Daoy (cell line): Measurements from ENCODE around the gene PRKCI. TPM values are rescaled to one million over a fixed set of nuclear protein-coding genes. Genes with fewer than 3 reads are reported as not detected.
A peak's percentile ranks its signal among the peaks of the same experiment; 100 is the strongest.
"Not testable (repeated sequence)": the region's sequence is repeated elsewhere in the genome, so short reads cannot be mapped to it uniquely, and the experiment has no call there.

Experiments used
- DNase-seq: peaks from one replicate; pipeline ENCODE4 v3.0.0-alpha.2; 2015; ENCODE audit warnings: low read depth
- total RNA-seq: library from RNA; depleted of rRNA; stranded (reverse); fragments of >200 nt; shearing (Covaris generic); gene quantifications from 2 replicates; pipeline ENCODE4 v1.2.3, GENCODE V29; 2014

PRKCI gene
- total RNA-seq, 1 experiment from 2014 or later, result 38.5 TPM

DNA sequence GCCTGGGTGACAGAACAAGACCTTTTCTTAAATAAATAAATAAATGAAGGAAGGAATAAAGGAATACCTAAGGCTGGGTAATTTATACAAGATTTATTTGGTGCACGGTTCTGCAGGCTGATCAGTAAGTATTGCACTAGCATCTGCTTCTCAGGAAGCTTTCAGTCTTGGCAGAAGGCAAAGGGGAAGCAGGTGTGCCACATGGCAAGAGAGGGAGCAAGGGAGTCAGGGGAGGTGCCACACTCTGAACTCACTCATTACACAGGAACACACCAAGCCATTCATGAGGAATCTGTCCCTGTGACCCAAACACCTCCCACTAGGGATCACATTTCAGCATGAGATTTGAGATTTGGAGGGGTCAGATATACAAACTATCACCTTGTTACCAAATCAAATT lies 56.4 kb downstream of the PRKCI start:
- no peak for DNase-seq

DNA sequence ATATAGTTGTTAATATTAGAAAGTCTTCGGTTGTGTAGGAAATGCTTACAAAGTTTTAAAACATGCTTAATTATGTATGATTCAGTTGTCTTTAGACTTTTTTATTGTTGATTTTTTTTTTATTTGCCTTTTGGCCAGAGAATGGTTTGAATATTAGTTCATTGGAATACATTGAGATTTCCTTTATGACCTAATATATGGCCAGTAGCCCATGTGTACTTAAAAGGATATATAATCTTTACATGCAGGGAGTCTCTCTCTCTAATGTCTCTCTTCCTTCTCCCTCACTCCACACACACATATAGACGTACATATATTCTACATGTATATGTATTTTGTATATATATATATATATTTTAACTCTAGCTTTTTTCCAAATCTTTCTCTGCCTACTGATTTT lies 68.0 kb downstream of the PRKCI start:
- DNase-seq, result no peak

DNA sequence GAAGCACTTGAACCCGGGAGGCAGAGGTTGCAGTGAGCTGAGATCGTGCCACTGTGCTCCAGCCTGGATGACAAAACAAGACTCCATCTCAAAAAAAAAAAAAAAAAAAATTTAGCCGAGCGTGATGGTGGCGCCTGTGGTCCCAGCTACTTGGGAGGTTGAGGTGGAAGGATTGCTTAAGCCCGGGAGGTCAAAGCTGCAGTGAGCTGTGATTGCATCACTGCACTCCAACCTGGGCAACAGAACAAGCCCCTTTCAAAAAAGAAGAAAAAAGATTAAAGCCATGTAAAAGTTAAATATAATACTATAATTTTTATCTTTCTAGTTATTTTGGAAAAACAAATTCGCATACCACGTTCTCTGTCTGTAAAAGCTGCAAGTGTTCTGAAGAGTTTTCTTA lies 73.4 kb downstream of the PRKCI start:
- DNase-seq, result no peak

DNA sequence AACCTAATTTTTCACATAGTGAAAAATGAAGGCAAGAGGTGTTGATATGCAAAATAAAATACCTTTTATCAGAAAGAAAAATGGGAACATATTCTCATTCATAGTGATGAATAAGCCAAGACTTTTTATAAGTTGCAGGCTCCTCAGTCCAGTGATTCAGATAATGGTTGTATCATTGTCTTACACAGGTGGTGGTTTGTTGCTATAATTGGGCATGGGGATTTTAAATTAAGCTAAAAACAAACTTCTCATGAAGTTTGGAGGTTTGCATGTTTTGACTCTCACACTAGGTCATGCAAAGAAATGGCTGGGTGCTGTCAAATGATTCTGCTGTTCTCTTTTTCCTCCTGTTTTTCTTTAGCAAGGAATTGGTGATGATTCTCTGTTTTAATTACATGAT lies 74.5 kb downstream of the PRKCI start:
- DNase-seq, result no peak

DNA sequence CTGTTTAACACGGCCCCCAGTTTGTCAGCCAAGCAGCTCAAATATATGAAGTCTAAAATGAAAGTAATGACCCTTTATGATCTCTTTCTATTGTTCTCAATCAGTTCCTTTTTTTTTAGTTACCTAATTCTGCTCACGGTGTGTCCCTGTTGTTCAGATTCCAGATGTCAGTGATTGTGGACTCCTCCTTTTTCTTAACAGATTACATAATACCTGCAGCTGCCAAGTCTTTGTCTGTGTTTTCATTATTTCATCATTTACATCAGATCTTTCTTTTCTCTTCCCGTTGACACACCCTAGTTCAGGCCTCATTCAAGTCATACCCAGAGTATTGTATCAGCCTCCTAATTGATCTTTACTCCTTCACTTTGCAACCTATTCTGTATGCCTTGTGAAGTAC lies 79.2 kb downstream of the PRKCI start:
- DNase-seq, result no peak

DNA sequence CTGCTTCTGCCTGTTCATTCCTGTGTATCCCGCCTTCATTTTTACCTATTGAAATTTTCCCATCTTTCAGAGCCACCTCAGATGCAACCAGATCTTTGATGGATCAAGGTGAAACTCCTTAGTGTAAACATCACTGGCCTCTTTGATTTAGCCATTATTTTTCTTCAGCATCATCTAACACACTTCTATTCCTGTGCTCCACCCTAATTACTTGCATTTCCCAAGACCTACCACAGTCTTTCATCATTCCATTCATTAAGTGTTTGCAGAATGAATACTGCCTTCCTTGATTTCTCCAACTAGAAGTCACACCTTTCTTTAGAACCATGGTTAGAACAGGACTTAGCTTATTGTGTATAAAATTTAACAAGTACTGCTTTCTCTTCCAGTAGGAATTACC lies 79.8 kb downstream of the PRKCI start:
- DNase-seq, result no peak

DNA sequence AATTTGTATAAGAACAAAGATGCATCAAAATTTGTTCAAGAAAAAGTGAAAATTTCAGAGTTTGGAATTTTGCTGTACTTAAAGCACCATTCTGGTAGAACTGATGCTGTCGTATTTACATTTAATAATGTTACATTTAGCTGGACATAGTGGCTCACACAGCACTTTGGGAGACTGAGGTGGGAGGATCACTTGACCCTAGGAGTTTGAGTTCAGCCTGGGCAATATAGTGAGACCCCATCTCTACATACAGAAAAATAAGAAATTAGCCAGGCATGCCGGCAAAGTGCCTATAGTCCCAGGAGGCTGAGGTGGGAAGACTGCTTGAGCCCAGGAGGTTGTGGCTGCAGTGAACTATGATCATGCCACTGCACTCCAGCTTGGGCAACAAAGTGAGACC lies 83.8 kb downstream of the PRKCI start:
- DNase-seq, result no peak

DNA sequence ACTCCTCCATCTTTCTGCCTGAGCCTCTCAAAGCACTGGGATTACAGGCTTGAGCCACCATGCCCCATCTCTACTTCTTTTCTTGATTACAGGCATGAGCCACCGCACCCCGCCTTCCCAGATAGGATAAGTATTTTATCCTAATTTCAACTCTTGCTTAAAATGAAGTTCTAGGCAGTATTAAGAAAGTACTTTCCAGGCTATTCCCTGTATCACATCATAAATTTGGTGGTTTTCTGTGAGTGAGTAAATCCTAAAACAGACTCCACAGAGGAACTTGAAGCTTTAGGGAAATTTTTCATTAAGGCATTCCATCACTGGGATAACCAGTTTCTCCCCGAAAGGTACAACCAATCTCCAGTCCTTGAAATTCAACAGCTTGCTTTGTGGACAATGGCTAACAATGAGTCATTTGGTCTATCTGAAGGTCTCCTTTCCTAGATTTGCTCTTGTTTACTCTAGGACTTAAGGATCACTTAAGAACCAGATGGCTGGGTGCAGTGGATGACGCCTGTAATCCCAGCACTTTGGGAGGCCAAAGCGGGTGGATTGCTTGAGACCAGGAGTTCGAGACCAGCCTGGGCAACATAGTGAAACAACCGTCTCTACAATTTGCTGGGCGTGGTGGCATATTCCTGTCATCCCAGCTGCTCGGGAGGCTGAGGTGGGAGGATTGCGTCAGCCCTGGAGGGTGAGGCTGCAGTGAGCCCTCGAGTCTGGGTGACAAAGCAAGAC lies 85.6 kb downstream of the PRKCI start:
- peak; percentile 26 for DNase-seq

DNA sequence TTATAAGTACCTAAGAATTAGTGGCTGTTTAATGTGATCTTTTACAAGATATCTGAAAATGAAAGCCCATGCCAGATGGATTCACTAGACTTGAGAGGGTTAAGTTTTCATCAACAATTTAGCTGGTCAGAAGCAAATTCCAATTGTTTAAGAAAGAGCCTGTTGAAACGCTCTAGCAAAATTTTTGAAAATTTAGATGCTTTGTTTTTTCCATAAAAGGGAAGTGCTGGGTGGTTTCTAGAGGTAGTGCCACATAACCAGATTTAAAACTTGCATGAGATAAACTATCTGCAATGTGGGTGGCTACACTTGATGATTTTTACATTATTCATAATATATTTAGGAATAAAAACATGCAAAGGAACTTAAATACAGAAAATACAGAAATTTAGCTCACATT lies 86.8 kb downstream of the PRKCI start:
- no peak for DNase-seq

DNA sequence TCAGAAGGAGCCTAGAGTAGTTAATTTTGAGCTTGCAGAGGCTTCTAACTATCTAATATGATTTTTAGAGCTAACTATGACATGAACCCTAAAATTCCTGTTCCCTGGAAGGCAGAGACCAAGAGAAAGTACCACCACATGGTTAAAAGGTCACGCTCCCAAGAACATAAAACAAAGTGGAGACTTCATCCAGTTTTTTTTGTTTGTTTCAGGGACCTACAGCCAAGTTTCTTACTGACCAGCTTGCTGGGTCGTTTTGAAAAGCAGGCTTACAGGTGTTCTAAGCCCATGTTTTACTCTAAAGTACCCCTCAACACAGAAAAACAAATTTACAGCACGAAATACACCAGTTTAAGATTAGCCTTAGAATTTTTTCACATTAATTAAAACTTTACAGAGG lies 95.7 kb downstream of the PRKCI start:
- DNase-seq, result no peak

DNA sequence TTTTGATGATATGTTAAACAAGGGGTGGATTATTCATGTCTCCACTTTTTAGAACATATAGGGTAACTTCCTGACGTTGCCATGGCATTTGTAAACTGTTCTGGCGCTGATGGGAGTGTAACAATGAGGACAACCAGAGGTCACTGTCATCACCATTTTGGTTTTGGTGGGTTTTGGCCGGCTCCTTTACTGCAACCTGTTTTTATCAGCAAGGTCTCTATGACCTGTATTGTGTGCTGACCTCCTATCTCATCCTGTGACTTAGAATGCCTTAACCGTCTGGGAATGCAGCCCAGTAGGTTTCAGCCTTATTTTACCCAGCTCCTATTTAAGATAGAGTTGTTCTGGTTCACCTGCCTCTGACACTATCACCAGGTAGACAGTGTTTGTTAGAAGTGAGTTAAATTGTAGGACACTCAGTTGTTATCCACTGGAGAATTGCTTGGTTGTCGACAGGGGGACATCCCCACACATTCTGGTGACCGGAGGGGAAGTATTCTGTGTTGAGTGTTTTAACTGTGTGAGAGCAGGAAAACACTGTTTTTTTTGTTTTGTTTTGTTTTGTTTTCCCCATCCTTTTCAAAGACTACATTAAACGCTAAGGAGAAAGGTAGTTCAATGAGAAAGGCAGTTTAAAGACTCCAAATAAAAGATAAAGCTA lies 98.4 kb downstream of the PRKCI start:
- DNase-seq, result no peak

DNA sequence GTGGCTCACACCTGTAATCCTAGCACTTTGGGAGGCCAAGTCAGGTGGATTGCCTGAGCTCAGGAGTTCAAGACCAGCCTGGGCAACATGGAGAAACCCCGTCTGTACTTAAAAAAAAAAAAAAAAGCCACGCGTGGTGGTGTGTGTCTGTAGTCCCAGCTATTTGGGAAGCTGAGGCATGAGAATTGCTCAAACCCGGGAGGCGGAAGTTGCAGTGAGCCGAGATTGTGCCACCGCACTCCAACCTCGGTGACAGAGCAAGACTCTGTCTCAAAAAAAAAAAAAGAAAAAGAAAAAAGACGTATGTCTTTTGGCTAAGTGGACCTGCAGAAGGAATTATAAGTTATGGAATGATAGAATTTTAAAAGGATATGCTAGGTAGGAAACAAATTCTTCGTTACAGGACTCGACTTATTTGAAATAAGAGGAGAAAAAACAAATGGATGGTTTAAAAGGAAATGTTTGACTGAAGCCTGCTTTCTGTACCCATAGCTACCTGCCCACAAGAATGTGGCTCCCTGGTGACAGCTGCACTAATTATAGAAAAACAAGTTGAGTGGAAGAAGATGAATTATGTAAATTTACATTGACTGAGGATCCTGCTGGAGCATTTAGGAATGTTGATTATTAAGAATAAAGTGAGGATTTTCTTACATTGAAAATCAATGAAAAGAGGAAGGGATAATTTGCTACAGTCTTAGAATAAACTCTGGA lies 99.3 kb downstream of the PRKCI start:
- peak; percentile 42 for DNase-seq

DNA sequence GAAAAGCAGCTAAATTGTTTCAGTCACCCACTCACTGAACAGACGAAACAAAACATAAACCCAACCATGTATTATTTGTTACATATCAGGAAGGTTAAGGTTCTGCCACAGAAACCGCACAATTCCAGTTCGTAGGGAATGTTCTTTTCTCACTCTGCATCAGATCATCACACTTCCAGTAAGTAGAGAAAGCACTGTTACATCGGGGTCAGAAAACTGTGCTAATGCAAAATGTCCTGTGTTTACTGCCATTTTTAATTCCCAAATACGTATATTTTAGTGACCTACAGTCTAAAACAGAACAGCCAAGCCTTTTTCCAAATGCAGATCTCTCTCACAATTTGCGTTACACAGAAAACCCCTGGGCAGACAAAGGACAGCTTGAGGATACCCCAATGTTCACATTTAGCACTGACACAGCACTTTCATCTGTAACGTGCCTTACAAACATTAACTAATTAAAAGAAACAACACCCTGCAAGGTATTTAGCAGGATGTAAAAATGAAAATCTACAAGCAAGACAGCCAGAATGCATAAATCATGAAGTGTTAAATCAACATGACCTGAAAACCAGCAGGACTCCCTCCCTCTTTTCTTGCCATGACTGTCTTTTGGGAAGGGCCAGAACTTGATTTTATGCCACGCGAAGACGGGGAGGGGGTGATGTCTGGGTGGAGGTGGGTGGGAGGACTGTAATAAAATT lies 100.5 kb downstream of the PRKCI start:
- no peak for DNase-seq

DNA sequence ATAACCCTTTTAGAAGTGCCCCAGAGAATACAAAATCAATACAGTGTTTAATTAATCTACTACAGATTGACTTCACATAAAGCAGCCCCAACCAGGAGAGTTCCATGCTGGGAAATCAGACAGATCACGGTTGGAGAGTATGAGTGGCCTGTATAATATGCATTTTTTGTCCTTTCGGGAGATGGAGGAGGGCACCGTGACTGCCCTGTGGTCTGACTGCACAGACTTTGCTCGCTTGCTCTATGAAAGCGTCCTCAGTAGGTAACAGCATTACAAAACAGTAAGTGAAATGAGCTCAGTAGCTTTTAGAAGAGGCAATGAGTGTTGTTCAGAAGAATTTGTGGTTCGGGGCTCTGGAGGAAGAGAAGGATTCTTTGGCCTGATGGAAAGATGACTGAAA lies 101.1 kb downstream of the PRKCI start:
- no peak for DNase-seq

DNA sequence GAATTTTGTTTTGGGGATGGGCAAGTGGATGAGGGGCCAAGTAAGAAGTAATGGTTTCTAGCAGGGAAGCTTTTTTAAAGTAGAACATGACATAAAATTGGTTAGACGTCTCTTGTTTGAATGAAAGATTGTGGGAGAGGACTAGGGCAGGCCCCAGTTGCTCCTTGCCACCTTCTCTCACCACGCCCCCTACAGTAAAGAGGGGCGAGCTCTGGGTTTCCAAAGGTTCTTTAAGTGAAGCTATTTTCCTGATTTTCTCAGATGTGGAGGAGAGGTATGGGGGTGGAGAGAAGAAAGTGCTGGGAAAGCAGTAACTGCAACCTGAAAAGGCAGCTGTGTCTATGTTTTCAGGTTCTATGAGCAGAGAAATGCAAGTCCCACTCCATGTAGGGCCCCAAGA lies 102.7 kb downstream of the PRKCI start:
- DNase-seq, result no peak

DNA sequence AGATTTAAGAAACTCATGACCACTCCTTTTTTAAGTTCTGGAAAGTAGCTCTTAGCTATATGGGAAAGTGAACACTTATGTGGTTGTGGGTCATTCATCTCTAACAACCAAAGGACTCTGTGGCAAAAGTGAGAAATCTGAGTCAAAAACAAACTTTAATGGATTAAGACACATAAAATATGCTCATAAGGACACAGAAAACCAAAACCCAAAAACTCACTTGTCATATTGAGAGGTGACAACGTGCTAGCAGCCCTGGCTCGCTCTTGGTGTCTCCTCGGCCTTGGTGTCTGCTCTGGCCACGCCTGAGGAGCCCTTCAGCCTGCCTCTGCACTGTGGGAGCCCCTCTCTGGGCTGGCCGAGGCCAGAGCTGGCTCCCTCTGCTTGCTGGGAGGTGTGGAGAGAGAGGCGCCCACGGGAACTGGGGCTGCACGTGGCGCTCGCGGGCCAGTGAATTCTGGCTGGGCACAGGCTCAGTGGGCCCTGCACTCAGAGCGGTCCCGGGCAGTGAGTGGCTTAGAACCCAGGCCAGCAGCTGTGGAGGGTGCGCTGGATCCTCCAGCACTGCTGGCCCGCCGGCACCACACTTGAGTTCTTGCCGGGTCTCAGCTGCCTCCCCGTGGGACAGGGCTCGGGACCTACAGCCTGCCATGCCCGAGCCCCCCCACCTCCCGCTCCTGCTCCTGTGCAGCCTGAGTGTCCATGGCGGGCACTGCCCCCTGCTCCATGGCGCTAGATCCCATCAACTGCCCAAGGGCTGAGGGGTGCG lies 105.0 kb downstream of the PRKCI start:
- no peak for DNase-seq

DNA sequence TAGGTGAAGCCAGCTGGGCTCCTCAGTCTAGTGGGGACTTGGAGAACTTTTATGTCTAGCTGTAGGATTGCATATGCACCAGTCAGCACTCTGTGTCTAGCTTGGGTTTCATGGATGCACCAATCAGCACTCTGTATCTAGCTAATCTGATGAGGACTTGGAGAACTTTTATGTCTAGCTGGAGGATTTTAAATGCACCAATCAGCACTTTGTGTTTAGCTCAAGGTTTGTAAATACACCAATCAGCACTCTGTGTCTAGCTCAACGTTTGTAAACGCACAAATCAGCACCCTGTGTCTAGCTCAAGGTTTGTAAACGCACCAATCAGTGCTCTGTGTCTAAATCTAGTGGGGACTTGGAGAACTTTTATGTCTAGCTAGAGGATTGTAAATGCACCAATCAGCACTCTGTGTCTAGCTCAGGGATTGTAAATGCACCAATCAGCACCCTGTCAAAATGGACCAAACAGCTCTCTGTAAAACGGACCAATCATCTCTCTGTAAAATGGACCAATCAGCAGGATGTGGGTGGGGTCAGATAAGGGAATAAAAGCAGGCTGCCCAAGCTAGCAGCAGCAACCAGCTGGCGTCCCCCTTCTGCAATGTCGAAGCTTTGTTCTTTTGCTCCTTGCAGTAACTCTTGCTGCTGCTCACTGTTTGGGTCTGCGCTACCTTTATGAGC lies 105.8 kb downstream of the PRKCI start:
- DNase-seq, result not testable (repeated sequence)

DNA sequence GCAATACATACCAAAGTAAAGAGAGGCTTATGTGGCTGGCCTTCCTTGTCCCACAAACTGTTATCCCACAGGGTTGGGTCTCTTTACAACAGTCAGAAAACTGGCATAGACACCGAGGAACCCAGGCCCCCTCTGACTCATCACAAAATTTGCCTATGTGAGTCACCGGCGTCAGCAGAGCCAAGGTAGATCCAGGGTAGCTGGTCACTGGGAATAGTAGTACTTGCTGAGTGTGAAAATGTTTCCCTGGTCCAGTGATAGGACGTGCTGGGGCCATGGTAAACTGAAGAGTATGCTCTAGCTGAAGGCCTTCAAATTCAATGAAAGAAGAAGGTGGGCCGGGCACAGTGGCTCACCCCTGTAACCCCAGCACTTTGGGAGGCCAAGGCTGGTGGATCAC lies 108.1 kb downstream of the PRKCI start:
- peak; percentile 79 for DNase-seq

DNA sequence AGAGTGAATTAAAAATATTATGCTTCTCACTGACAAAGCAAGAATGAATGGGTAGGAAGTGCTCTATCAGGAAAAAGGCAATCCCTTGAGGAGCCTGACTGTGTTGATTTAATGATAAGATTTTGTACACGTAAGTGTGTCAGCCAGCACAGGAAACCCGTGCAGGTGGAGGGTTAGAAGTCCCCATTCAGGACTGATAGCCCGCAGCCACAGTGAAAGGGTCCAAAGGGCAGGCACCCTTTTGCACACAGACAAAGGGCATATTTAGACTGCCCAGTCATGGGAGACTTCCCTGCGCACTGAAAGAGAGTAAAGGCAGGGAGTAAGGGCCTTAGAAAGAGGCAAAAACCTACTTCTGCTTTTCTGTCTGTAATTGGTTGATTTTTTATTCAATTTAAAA lies 108.9 kb downstream of the PRKCI start:
- peak; percentile 54 for DNase-seq

DNA sequence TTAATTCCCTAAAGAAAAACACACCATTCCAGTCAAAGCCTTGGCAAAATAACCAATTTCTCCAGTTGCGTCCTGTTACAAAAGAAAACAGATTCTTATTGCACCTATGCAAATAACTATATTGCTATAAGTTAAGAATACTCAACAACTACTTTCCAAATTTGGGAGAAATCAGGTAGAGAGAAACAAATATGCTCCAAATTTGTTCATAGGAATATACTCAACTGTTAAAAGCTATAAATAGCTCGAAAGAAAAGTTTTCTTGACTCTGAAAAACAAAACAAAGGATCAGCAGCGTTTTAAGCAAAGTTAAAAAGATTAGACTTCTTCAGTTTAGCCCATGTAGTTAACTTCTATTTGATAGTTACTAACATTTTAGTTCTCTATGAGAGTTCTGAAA lies 115.2 kb downstream of the PRKCI start:
- no peak for DNase-seq

DNA sequence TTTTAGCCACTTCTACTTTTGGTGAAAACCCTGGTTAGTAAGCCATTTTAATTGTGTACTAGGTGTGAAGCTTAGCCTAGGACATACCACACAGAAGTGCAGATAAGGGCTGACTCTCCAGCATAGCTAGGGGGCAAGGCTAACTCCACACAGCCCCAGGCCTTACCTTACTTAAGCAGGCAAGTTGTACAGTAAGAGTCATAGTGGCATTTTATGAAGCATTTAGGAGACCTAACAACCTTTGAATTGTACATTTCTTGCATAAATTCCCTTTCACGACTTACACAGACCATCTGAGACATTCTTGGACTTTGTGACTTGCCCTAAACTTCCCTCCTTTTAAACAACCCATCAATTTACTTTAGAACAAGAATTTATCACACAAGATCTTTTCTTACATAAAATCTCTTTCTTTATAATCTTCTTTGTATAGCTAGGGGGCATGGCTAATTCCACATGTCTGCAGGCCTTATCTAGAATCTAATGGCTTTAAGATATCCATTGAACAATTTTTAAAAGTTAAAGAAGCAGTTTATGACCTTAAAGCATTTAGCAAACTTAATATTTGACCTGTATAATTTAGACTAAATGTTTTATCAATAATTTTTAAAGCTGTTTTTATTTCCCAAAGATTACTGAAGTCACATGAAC lies 116.6 kb downstream of the PRKCI start:
- DNase-seq, result no peak
